HEK293 (cell line): ENCODE data around the gene RNASEH2A.
"Not testable (repeated sequence)": the region's sequence is repeated elsewhere in the genome, so short reads cannot be mapped to it uniquely, and the experiment has no call there.

Experiments used
- CTCF ChIA-PET: fragments of 350-600 bp; formaldehyde crosslinking; extraction: SDS; loops from one replicate; lab custom pipeline; 2021; ENCODE audit warnings: antibody characterized with exemption; lab: Yijun Ruan, JAX
- POLR2A ChIA-PET: fragments of 300-600 bp; formaldehyde crosslinking; extraction: SDS; loops from one replicate; lab custom pipeline; 2020; ENCODE audit warnings: antibody characterized with exemption, inconsistent platforms; lab: Yijun Ruan, JAX
- H3K27ac ChIP-seq: fragments of 200-500 bp; sonication (Bioruptor generic); 2 replicates; pipeline ENCODE4 v1.5.1; 2014; ENCODE audit warnings: low read depth, low read length, control low read depth, inconsistent platforms; ENCODE audit errors: extremely low read depth
- H3K36me3 ChIP-seq, 2 experiments: fragments of 200-500 bp in 1 of 2; sonication (Bioruptor generic) in 1 of 2; 1 replicate in 1 of 2; 2 replicates in 1 of 2; pipeline ENCODE4 v1.5.1; 2014 to 2017; ENCODE audit warnings: inconsistent platforms in 2 of 2, low read length in 2 of 2; ENCODE audit not compliant: control insufficient read depth in 2 of 2, insufficient read depth in 1 of 2
- H3K4me1 ChIP-seq: fragments of 200-500 bp; sonication (Bioruptor generic); 2 replicates; pipeline ENCODE4 v1.5.1; 2014; ENCODE audit warnings: mild to moderate bottlenecking, low read length, inconsistent platforms; ENCODE audit not compliant: control insufficient read depth, insufficient read depth
- H3K4me3 ChIP-seq: 2 replicates; pipeline ENCODE4 v1.5.1; 2011; ENCODE audit warnings: low read depth, mild to moderate bottlenecking, control low read depth, low read length, moderate library complexity
- H3K9me3 ChIP-seq: fragments of 200-500 bp; sonication (Bioruptor generic); 2 replicates; pipeline ENCODE4 v1.5.1; 2014; ENCODE audit warnings: low read depth, low read length, inconsistent platforms; ENCODE audit not compliant: control insufficient read depth, insufficient read depth
- BCL11A ChIP-seq: fragments of 450-650 bp; formaldehyde crosslinking; IDR thresholded peaks from 2 replicates; pipeline ENCODE4 v1.5.1; 2016; ENCODE audit warnings: low read depth, missing biosample characterization, missing genetic modification characterization
- GLIS1 ChIP-seq: fragments of 450-650 bp; formaldehyde crosslinking; IDR thresholded peaks from 2 replicates; pipeline ENCODE4 v1.5.1; 2016; ENCODE audit warnings: missing biosample characterization, missing genetic modification characterization
- HOXD13 ChIP-seq: sonication (generic); formaldehyde crosslinking; IDR thresholded peaks from 2 replicates; pipeline ENCODE4 v1.8.0; 2022; ENCODE audit warnings: missing genetic modification reagents, borderline replicate concordance
- KLF8 ChIP-seq: fragments of 450-650 bp; formaldehyde crosslinking; IDR thresholded peaks from 2 replicates; pipeline ENCODE4 v1.5.1; 2016; ENCODE audit warnings: missing biosample characterization, missing genetic modification characterization
- PRDM4 ChIP-seq: fragments of 450-650 bp; formaldehyde crosslinking; IDR thresholded peaks from 2 replicates; pipeline ENCODE4 v1.5.1; 2017; ENCODE audit warnings: missing biosample characterization, missing genetic modification characterization
- PRDM6 ChIP-seq: fragments of 450-650 bp; formaldehyde crosslinking; IDR thresholded peaks from 2 replicates; pipeline ENCODE4 v1.5.1; 2017; ENCODE audit warnings: missing biosample characterization, missing genetic modification characterization
- SCRT1 ChIP-seq: fragments of 450-650 bp; formaldehyde crosslinking; IDR thresholded peaks from 2 replicates; pipeline ENCODE4 v1.5.1; 2016; ENCODE audit warnings: missing biosample characterization, missing genetic modification characterization, borderline replicate concordance
- WT1 ChIP-seq: fragments of 450-650 bp; formaldehyde crosslinking; IDR thresholded peaks from 2 replicates; pipeline ENCODE4 v1.5.1; 2016; ENCODE audit warnings: missing biosample characterization, missing genetic modification characterization
- ZNF146 ChIP-seq: fragments of 450-650 bp; formaldehyde crosslinking; IDR thresholded peaks from 2 replicates; pipeline ENCODE4 v1.5.1; 2016; ENCODE audit warnings: missing biosample characterization, missing genetic modification characterization
- ZNF174 ChIP-seq: fragments of 450-650 bp; formaldehyde crosslinking; IDR thresholded peaks from 2 replicates; pipeline ENCODE4 v1.5.0; 2017; ENCODE audit warnings: missing biosample characterization, mild to moderate bottlenecking, missing genetic modification characterization
- ZNF214 ChIP-seq: fragments of 450-650 bp; formaldehyde crosslinking; IDR thresholded peaks from 2 replicates; pipeline ENCODE4 v1.5.1; 2017; ENCODE audit warnings: missing biosample characterization, mild to moderate bottlenecking, missing genetic modification characterization, borderline replicate concordance
- ZNF350 ChIP-seq: fragments of 450-650 bp; formaldehyde crosslinking; IDR thresholded peaks from 2 replicates; pipeline ENCODE4 v1.5.0; 2017; ENCODE audit warnings: missing biosample characterization, mild to moderate bottlenecking, missing genetic modification characterization
- ZNF362 ChIP-seq: fragments of 450-650 bp; formaldehyde crosslinking; IDR thresholded peaks from 2 replicates; pipeline ENCODE4 v1.5.1; 2016; ENCODE audit warnings: missing biosample characterization, missing genetic modification characterization
- ZNF394 ChIP-seq: fragments of 450-650 bp; formaldehyde crosslinking; IDR thresholded peaks from 2 replicates; pipeline ENCODE4 v1.5.1; 2016; ENCODE audit warnings: missing biosample characterization, missing genetic modification characterization, mild to moderate bottlenecking, moderate library complexity, borderline replicate concordance
- ZNF426 ChIP-seq: fragments of 450-650 bp; formaldehyde crosslinking; IDR thresholded peaks from 2 replicates; pipeline ENCODE4 v1.5.1; 2017; ENCODE audit warnings: missing biosample characterization, missing genetic modification characterization, mild to moderate bottlenecking, inconsistent platforms, moderate library complexity
- ZNF549 ChIP-seq: fragments of 450-650 bp; IDR thresholded peaks from 2 replicates; pipeline ENCODE4 v1.5.1; 2018; ENCODE audit warnings: missing biosample characterization, missing genetic modification characterization, mild to moderate bottlenecking, inconsistent platforms, moderate library complexity
- ZNF621 ChIP-seq: fragments of 450-650 bp; formaldehyde crosslinking; IDR thresholded peaks from 2 replicates; pipeline ENCODE4 v1.5.1; 2017; ENCODE audit warnings: missing biosample characterization, missing genetic modification characterization
- ZNF624 ChIP-seq: fragments of 450-650 bp; formaldehyde crosslinking; IDR thresholded peaks from 2 replicates; pipeline ENCODE4 v1.5.1; 2017; ENCODE audit warnings: missing biosample characterization, missing genetic modification characterization
- ZNF707 ChIP-seq: fragments of 450-650 bp; formaldehyde crosslinking; IDR thresholded peaks from 2 replicates; pipeline ENCODE4 v1.5.1; 2016; ENCODE audit warnings: missing biosample characterization, missing genetic modification characterization
- ZNF776 ChIP-seq: fragments of 450-650 bp; formaldehyde crosslinking; IDR thresholded peaks from 2 replicates; pipeline ENCODE4 v1.5.0; 2017; ENCODE audit warnings: missing biosample characterization, missing genetic modification characterization, borderline replicate concordance
- ZNF777 ChIP-seq: fragments of 450-650 bp; formaldehyde crosslinking; IDR thresholded peaks from 2 replicates; pipeline ENCODE4 v1.5.1; 2017; ENCODE audit warnings: missing biosample characterization, missing genetic modification characterization, borderline replicate concordance
- ZSCAN30 ChIP-seq: fragments of 450-650 bp; IDR thresholded peaks from 2 replicates; pipeline ENCODE4 v1.5.1; 2018; ENCODE audit warnings: missing biosample characterization, mild to moderate bottlenecking, missing genetic modification characterization, moderate library complexity

RNASEH2A gene

GRCh38 chr19:12797141-12797587 is 9.2 kb upstream of the RNASEH2A start (continued):
- TF ChIP-seq WT1 (tag by site-specific recombination) (no peak), ZNF146 (no peak), HOXD13 (CRISPR knock-in tag) (no peak), ZNF621 (no peak)
- TF ChIP-seq, all 188 proteins: peak for 2

GRCh38 chr19:12797607-12798006 is 8.8 kb upstream of the RNASEH2A start:
- CTCF ChIA-PET = interaction anchor here (0.6 to 16.5 kb wide), 8 partner anchors 8 to 460 kb away, joined by 3 to 386 read pairs (median 6); partner anchors contain the start of genes HOOK2 and RNASEH2A
- H3K27ac ChIP-seq, H3K4me1 ChIP-seq, H3K4me3 ChIP-seq, H3K9me3 ChIP-seq: not testable (repeated sequence)
- 0 out of 2 replicates have a peak, but pooled peaks have one; percentile 15 for TF ChIP-seq ZNF362 (tag by site-specific recombination)
- POLR2A ChIA-PET = interaction anchor here (0.7 to 1.2 kb wide), 4 partner anchors 10 to 37 kb away, joined by 4 to 7 read pairs (median 6); no protein-coding TSS in a partner anchor
- peaks cover 14 to 29% of the 10 kb centered on the region in 2 experiments; a peak in 2 of 3 replicates for H3K36me3 ChIP-seq

GRCh38 chr19:12799742-12800465 is 6.5 kb upstream of the RNASEH2A start:
- H3K36me3 ChIP-seq = peaks cover 14 to 29% of the 10 kb centered on the region in 2 experiments; a peak in 2 of 3 replicates
- H3K9me3 ChIP-seq = no peaks in the 10 kb centered on the region
- ChIA-PET CTCF (interaction anchor here (0.7 to 16.5 kb wide), 7 partner anchors 22 to 236 kb away, joined by 3 to 386 read pairs (median 5); partner anchors contain the start of gene HOOK2), POLR2A (interaction anchor here (0.7 to 2.8 kb wide), 3 partner anchors 8 to 22 kb away, joined by 4 to 18 read pairs (median 10); partner anchors contain the start of gene JUNB)
- H3K4me3 ChIP-seq = no peak overlapping the region
- no peaks in the 10 kb centered on the region for H3K4me1 ChIP-seq
- H3K27ac ChIP-seq = no peak overlapping the region
- TF ChIP-seq PRDM4 (tag by site-specific recombination) (no peak), PRDM6 (tag by site-specific recombination) (no peak), ZNF777 (tag by site-specific recombination) (no peak), ZNF174 (tag by site-specific recombination) (no peak), BCL11A (tag by site-specific recombination) (no peak), ZNF707 (no peak), ZNF214 (no peak), ZNF350 (tag by site-specific recombination) (no peak), ZNF394 (tag by site-specific recombination) (no peak), GLIS1 (tag by site-specific recombination) (no peak), ZNF549 (tag by site-specific recombination) (no peak), ZNF624 (tag by site-specific recombination) (no peak), ZNF426 (tag by site-specific recombination) (no peak), SCRT1 (tag by site-specific recombination) (no peak), ZNF776 (tag by site-specific recombination) (no peak), KLF8 (tag by site-specific recombination) (no peak), ZSCAN30 (no peak)
